Neural progenitor cell (in vitro differentiated cells): ENCODE results near the gene PACC1. TPM values are rescaled to one million over a fixed set of nuclear protein-coding genes. Genes with fewer than 3 reads are reported as not detected.

ENCODE experiments used
- DNase-seq: peaks from one replicate; pipeline ENCODE4 v3.0.0-alpha.2; 2016; ENCODE audit warnings: low spot score
- H2AFZ ChIP-seq: fragments of 200-600 bp; sonication (generic); replicated peaks from 2 replicates; pipeline ENCODE4 v1.6.1; 2016; ENCODE audit warnings: antibody characterized with exemption
- H3F3A ChIP-seq: fragments of 200-600 bp; sonication (generic); 2 replicates; pipeline ENCODE4 v1.6.1; 2016; ENCODE audit warnings: antibody characterized with exemption, low read depth
- H3K27ac ChIP-seq: fragments of 200-600 bp; sonication (generic); 2 replicates; pipeline ENCODE4 v1.5.1; 2016; ENCODE audit warnings: mild to moderate bottlenecking
- H3K27me3 ChIP-seq: fragments of 200-600 bp; sonication (generic); 2 replicates; pipeline ENCODE4 v1.6.1; 2016; ENCODE audit warnings: mild to moderate bottlenecking, moderate library complexity
- H3K36me3 ChIP-seq: fragments of 200-600 bp; sonication (generic); 2 replicates; pipeline ENCODE4 v1.5.1; 2016
- H3K4me1 ChIP-seq: fragments of 200-600 bp; sonication (generic); 2 replicates; pipeline ENCODE4 v1.6.1; 2016; ENCODE audit warnings: mixed run types
- H3K4me2 ChIP-seq: fragments of 200-600 bp; sonication (generic); 2 replicates; pipeline ENCODE4 v1.6.1; 2016
- H3K4me3 ChIP-seq: fragments of 200-600 bp; sonication (generic); 2 replicates; pipeline ENCODE4 v1.5.1; 2016
- H3K79me2 ChIP-seq: fragments of 200-600 bp; sonication (generic); 2 replicates; pipeline ENCODE4 v1.6.1; 2016; ENCODE audit warnings: low read depth
- H3K9ac ChIP-seq: fragments of 200-600 bp; sonication (generic); 2 replicates; pipeline ENCODE4 v1.6.1; 2016
- H3K9me3 ChIP-seq: fragments of 200-600 bp; sonication (generic); 2 replicates; pipeline ENCODE4 v1.5.1; 2016; ENCODE audit warnings: low read depth
- H4K20me1 ChIP-seq: fragments of 200-600 bp; sonication (generic); 2 replicates; pipeline ENCODE4 v1.6.1; 2016; ENCODE audit warnings: low read depth
- H3K27ac Mint-ChIP-seq: 3 replicates; pipeline ENCODE4 v1.8.0; 2021; ENCODE audit warnings: mixed read lengths
- H3K27me3 Mint-ChIP-seq: 2 replicates; pipeline ENCODE4 v1.8.0; 2022; ENCODE audit warnings: low read depth, mild to moderate bottlenecking, inconsistent platforms, moderate library complexity, mixed read lengths; ENCODE audit not compliant: insufficient read depth
- H3K36me3 Mint-ChIP-seq: 3 replicates; pipeline ENCODE4 v1.8.0; 2021; ENCODE audit warnings: mixed read lengths
- H3K4me1 Mint-ChIP-seq: 3 replicates; pipeline ENCODE4 v1.8.0; 2021; ENCODE audit warnings: mixed read lengths
- H3K4me3 Mint-ChIP-seq: 3 replicates; pipeline ENCODE4 v1.8.0; 2021; ENCODE audit warnings: mild to moderate bottlenecking, moderate library complexity, mixed read lengths
- H3K9me3 Mint-ChIP-seq: 3 replicates; pipeline ENCODE4 v1.8.0; 2020; ENCODE audit warnings: mixed read lengths
- CTCF ChIP-seq: fragments of 200-600 bp; sonication (generic); IDR thresholded peaks from 2 replicates; pipeline ENCODE4 v1.5.1; 2017; ENCODE audit warnings: antibody characterized with exemption, mild to moderate bottlenecking
- EZH2 ChIP-seq: fragments of 200-600 bp; sonication (generic); IDR thresholded peaks from 2 replicates; pipeline ENCODE4 v1.6.1; 2017; ENCODE audit warnings: antibody characterized with exemption, mild to moderate bottlenecking, moderate library complexity
- EZH2phosphoT487 ChIP-seq: fragments of 200-600 bp; sonication (generic); IDR thresholded peaks from 2 replicates; pipeline ENCODE4 v1.6.1; 2017; ENCODE audit warnings: antibody characterized with exemption
- total RNA-seq: library from RNA; depleted of rRNA; stranded (reverse); fragments of >200 nt; gene quantifications from 2 replicates; pipeline ENCODE4 v1.2.3, GENCODE V29; 2015; ENCODE audit warnings: low replicate concordance

Gene PACC1
- total RNA-seq, 1 donor from 2014 or later = 21.1 TPM

GRCh38 chr1:212388985-212389716, 25.5 kb downstream of the PACC1 start:
- peaks cover 52% of the 10 kb centered on the region for H3K36me3 Mint-ChIP-seq
- Histone ChIP-seq H3K4me1 (no peaks in the 10 kb centered on the region), H3K36me3 (peaks cover 5% of the 10 kb centered on the region), H3K27ac (no peak overlapping the region), H3K4me3 (no peak overlapping the region), H4K20me1 (no peaks in the 10 kb centered on the region), H3K79me2 (no peaks in the 10 kb centered on the region), H3K4me2 (no peak overlapping the region), H3F3A (no peaks in the 10 kb centered on the region), H3K9ac (no peak overlapping the region), H3K27me3 (no peaks in the 10 kb centered on the region), H3K9me3 (no peaks in the 10 kb centered on the region), H2AFZ (no peak overlapping the region)
- peaks cover 2% of the 10 kb centered on the region for H3K27me3 Mint-ChIP-seq
- no peak for TF ChIP-seq CTCF
- TF ChIP-seq EZH2 = no peak
- TF ChIP-seq EZH2phosphoT487 = no peak
- H3K4me1 Mint-ChIP-seq = no peaks in the 10 kb centered on the region
- no peak overlapping the region for H3K4me3 Mint-ChIP-seq
- no peak overlapping the region for H3K27ac Mint-ChIP-seq
- no peak for DNase-seq
- peaks cover 33% of the 10 kb centered on the region for H3K9me3 Mint-ChIP-seq

GRCh38 chr1:212386029-212386428, 28.7 kb downstream of the PACC1 start:
- Histone ChIP-seq H3K27ac (no peak overlapping the region), H4K20me1 (no peaks in the 10 kb centered on the region), H3K4me1 (no peaks in the 10 kb centered on the region), H3K4me3 (no peak overlapping the region), H3K79me2 (no peaks in the 10 kb centered on the region), H2AFZ (no peak overlapping the region), H3K9ac (no peak overlapping the region), H3F3A (no peaks in the 10 kb centered on the region), H3K27me3 (no peaks in the 10 kb centered on the region), H3K4me2 (no peak overlapping the region), H3K9me3 (no peaks in the 10 kb centered on the region), H3K36me3 (peaks cover 5% of the 10 kb centered on the region)
- no peak overlapping the region for H3K4me3 Mint-ChIP-seq
- H3K27me3 Mint-ChIP-seq = peaks cover 2% of the 10 kb centered on the region
- no peak for DNase-seq
- peaks cover 39% of the 10 kb centered on the region for H3K36me3 Mint-ChIP-seq
- peaks cover 21% of the 10 kb centered on the region for H3K9me3 Mint-ChIP-seq
- no peak overlapping the region for H3K27ac Mint-ChIP-seq
- H3K4me1 Mint-ChIP-seq = no peaks in the 10 kb centered on the region
- TF ChIP-seq CTCF (no peak), EZH2phosphoT487 (no peak), EZH2 (no peak)

- Histone ChIP-seq H3K27me3 (no peaks in the 10 kb centered on the region), H2AFZ (no peak overlapping the region), H3K79me2 (no peaks in the 10 kb centered on the region), H4K20me1 (no peaks in the 10 kb centered on the region), H3K9ac (no peak overlapping the region), H3F3A (no peaks in the 10 kb centered on the region), H3K27ac (no peak overlapping the region), H3K36me3 (no peaks in the 10 kb centered on the region), H3K4me3 (no peak overlapping the region), H3K4me1 (no peaks in the 10 kb centered on the region), H3K4me2 (no peak overlapping the region), H3K9me3 (no peaks in the 10 kb centered on the region)
- no peak overlapping the region for H3K4me3 Mint-ChIP-seq
- no peak for DNase-seq
- H3K4me1 Mint-ChIP-seq = no peaks in the 10 kb centered on the region
- no peak overlapping the region for H3K27ac Mint-ChIP-seq
- TF ChIP-seq EZH2phosphoT487 = no peak
- H3K36me3 Mint-ChIP-seq = peaks cover 33% of the 10 kb centered on the region
- no peaks in the 10 kb centered on the region for H3K9me3 Mint-ChIP-seq
- H3K27me3 Mint-ChIP-seq = no peaks in the 10 kb centered on the region
These were observed 33.2 kb downstream of the PACC1 start for GRCh38 chr1:212381397-212382035.

GRCh38 chr1:212379366-212379765, 35.3 kb downstream of the PACC1 start:
- peaks cover 36% of the 10 kb centered on the region for H3K36me3 Mint-ChIP-seq
- no peaks in the 10 kb centered on the region for H3K4me1 Mint-ChIP-seq
- H4K20me1 ChIP-seq = no peaks in the 10 kb centered on the region
- DNase-seq = no peak
- TF ChIP-seq CTCF (no peak), EZH2phosphoT487 (no peak), EZH2 (no peak)
- H3K27me3 Mint-ChIP-seq = no peaks in the 10 kb centered on the region
- H3K9me3 ChIP-seq = no peaks in the 10 kb centered on the region
- H3K9me3 Mint-ChIP-seq = no peaks in the 10 kb centered on the region
- H3K79me2 ChIP-seq = no peaks in the 10 kb centered on the region
- H3K4me3 ChIP-seq = no peak overlapping the region
- H3K27ac ChIP-seq = no peak overlapping the region
- H3K4me1 ChIP-seq = no peaks in the 10 kb centered on the region
- H3K9ac ChIP-seq = no peak overlapping the region
- no peak overlapping the region for H3K4me2 ChIP-seq
- no peaks in the 10 kb centered on the region for H3K27me3 ChIP-seq
- no peak overlapping the region for H2AFZ ChIP-seq
- no peaks in the 10 kb centered on the region for H3F3A ChIP-seq
- H3K36me3 ChIP-seq = peaks cover 4% of the 10 kb centered on the region
- H3K4me3 Mint-ChIP-seq = no peak overlapping the region
- H3K27ac Mint-ChIP-seq = no peak overlapping the region
